Measurements from ENCODE around the gene FNDC10. TPM values are rescaled to one million over a fixed set of nuclear protein-coding genes. Genes with fewer than 3 reads are reported as not detected.

The FNDC10 gene
- total and polyA plus RNA-seq, 3 donors from 2014 or later, result 15.5 to 54.0 (median 36.8) TPM

DNA sequence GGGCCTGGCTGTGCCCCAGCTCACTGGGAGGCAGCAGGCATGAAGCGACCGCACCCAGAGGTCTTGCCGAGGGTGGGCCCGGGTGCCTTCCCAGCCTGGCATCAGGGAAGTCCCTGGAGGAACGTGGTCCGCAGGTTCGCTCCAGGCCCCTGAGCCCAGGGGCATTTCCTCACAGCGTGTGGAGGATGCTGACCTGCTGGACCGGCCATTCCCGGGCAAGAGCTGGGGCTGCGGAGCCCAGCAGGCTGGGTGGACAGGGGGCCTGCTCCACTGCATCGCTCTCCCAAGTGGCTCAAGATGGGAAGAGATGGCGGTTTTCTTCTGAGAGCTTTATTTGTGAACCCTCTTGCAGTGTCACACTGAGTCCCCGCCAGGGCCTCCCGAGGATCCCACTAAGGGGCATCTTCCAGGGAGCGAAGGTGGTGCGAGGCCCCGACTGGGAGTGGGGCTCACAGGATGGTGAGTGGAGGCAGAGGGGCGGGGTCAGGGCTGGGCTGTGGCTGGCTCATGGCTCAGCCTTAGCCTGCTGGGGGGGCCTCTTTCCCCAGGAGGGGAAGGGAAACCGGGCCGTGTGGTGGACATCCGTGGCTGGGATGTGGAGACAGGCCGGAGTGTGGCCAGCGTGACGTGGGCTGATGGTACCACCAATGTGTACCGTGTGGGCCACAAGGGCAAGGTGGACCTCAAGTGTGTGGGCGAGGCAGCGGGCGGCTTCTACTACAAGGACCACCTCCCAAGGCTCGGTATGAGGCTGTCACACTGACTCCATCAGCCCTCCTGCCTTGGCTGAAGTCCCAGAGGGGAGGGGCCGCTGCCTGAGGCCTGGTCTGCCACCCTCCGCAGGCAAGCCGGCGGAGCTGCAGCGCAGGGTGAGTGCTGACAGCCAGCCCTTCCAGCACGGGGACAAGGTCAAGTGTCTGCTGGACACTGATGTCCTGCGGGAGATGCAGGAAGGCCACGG, 24.8 kb upstream of the FNDC10 start:
- no peaks in the 10 kb centered on the region for H3K4me1 ChIP-seq
- no peak overlapping the region for H3K4me3 ChIP-seq
- H3K27ac ChIP-seq, result no peak overlapping the region
- intact Hi-C loops (cut with DNase I; ENCODE audit: low total_unique reads), result no loop called here
- H3K27me3 ChIP-seq, result no peaks in the 10 kb centered on the region
- no peaks in the 10 kb centered on the region for H3K36me3 ChIP-seq (ENCODE audit: low read depth, missing control alignments)
- TF ChIP-seq, protein P1, sequence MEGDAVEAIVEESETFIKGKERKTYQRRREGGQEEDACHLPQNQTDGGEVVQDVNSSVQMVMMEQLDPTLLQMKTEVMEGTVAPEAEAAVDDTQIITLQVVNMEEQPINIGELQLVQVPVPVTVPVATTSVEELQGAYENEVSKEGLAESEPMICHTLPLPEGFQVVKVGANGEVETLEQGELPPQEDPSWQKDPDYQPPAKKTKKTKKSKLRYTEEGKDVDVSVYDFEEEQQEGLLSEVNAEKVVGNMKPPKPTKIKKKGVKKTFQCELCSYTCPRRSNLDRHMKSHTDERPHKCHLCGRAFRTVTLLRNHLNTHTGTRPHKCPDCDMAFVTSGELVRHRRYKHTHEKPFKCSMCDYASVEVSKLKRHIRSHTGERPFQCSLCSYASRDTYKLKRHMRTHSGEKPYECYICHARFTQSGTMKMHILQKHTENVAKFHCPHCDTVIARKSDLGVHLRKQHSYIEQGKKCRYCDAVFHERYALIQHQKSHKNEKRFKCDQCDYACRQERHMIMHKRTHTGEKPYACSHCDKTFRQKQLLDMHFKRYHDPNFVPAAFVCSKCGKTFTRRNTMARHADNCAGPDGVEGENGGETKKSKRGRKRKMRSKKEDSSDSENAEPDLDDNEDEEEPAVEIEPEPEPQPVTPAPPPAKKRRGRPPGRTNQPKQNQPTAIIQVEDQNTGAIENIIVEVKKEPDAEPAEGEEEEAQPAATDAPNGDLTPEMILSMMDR (IDR thresholded peaks at IDR 0.05), result no peak
- TF ChIP-seq POLR2A (IDR thresholded peaks at IDR 0.05), result no peak
- DNase-seq, result no peak
- no peaks in the 10 kb centered on the region for H3K9me3 ChIP-seq
- 79 to 89% methylated on average over 11 to 38 of the region's 38 CpGs for WGBS, 2 donors

DNA sequence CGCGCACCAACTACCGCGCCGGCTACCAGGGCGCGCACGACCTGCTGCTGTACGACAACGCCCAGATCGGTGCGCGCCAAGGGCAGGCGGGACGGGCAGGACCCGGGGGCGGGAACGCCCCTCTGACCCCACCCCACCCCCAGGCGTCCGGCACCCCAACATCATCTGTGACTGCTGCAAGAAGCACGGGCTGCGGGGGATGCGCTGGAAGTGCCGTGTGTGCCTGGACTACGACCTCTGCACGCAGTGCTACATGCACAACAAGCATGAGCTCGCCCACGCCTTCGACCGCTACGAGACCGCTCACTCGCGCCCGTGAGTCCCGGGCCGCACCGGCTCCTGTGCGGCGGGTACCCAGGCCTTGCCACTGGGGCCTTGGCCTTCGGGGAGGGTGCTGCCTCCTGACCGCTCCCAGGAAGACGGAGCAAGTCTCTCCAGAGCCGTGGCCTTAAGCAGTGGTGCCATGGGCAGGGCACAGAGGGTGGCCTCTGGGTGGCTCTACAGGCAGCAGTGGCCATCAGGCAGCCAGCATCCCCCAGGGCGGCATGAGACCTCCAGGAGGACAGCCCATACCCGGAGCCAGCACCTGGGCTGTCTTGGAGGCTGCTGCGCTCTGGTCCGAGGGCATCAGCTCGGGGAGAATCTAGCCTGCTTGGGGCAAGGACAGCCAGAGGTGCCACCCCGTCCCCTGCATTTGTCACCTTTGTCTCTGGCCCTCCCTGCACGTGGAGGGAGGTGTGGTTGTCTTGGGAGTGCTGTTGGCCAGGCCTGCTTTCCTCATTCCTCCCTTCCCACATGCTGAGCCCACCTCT, 23.9 kb upstream of the FNDC10 start:
- no peaks in the 10 kb centered on the region for H3K4me1 ChIP-seq
- H3K27ac ChIP-seq, result no peak overlapping the region
- WGBS, 2 donors, result 93% methylated on average over 30 to 51 of the region's 51 CpGs
- intact Hi-C loops (cut with DNase I; ENCODE audit: low total_unique reads), result no loop called here
- no peaks in the 10 kb centered on the region for H3K36me3 ChIP-seq (ENCODE audit: low read depth, missing control alignments)
- no peak for DNase-seq
- H3K4me3 ChIP-seq, result no peak overlapping the region
- TF ChIP-seq, protein P1 (IDR thresholded peaks at IDR 0.05), result no peak
- TF ChIP-seq POLR2A (IDR thresholded peaks at IDR 0.05), result no peak
- H3K9me3 ChIP-seq, result no peaks in the 10 kb centered on the region
- H3K27me3 ChIP-seq, result no peaks in the 10 kb centered on the region

DNA sequence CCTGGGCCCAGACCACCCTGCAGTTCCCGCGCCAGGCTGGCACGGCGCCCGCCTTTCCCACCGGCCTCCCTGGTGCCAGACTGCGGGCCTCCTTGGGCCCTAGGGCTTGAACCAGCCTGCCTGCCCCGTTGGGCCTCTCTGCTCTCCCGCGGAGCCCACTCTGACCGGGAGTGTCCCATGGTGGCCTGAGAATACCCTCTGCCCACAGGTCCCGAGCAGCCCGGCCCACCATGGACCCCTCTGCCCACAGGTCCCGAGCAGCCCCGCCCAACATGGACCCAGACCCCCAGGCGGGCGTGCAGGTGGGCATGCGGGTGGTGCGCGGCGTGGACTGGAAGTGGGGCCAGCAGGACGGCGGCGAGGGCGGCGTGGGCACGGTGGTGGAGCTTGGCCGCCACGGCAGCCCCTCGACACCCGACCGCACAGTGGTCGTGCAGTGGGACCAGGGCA, 23.3 kb upstream of the FNDC10 start:
- no peaks in the 10 kb centered on the region for H3K4me1 ChIP-seq
- H3K36me3 ChIP-seq (ENCODE audit: low read depth, missing control alignments), result no peaks in the 10 kb centered on the region
- no peaks in the 10 kb centered on the region for H3K27me3 ChIP-seq
- H3K4me3 ChIP-seq, result no peak overlapping the region
- no peaks in the 10 kb centered on the region for H3K9me3 ChIP-seq
- intact Hi-C loops (cut with DNase I; ENCODE audit: low total_unique reads), result no loop called here
- no peak for DNase-seq
- H3K27ac ChIP-seq, result no peak overlapping the region
- WGBS, 2 donors, result 96 to 97% methylated on average over 17 to 33 of the region's 33 CpGs
- TF ChIP-seq, protein P1 (IDR thresholded peaks at IDR 0.05), result no peak
- no peak for TF ChIP-seq POLR2A (IDR thresholded peaks at IDR 0.05)

DNA sequence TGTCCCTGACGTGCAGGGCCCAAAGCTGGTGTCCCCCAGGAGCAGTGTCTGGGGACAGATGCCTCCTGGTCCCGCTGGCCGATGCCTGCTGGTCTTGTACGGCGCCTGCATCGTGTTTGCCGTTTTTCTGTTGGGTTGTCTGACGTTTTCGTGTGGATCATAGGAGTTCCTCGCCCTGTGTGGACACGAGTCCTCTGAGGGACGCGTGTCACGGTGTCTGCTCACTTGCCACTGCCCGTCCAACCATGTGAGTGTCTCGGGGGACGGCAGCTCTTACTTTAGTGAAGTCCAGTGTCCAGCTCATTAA, 22.8 kb upstream of the FNDC10 start:
- 91 to 92% methylated on average over 12 to 17 of the region's 17 CpGs for WGBS, 2 donors
- no peak for DNase-seq
- Histone ChIP-seq H3K27ac (no peak overlapping the region), H3K27me3 (no peaks in the 10 kb centered on the region), H3K4me3 (no peak overlapping the region), H3K4me1 (no peaks in the 10 kb centered on the region), H3K9me3 (no peaks in the 10 kb centered on the region), H3K36me3 (ENCODE audit: low read depth, missing control alignments) (no peaks in the 10 kb centered on the region)
- TF ChIP-seq POLR2A (IDR thresholded peaks at IDR 0.05), result no peak
- TF ChIP-seq, protein P1 (IDR thresholded peaks at IDR 0.05), result no peak
- intact Hi-C loops (cut with DNase I; ENCODE audit: low total_unique reads), result no loop called here
